Stimulated activated CD4-positive, alpha-beta T cell treated with anti-CD3 and anti-CD28 coated beads, Interleukin-2, amount 100 ng/mL, for 4 hours (primary cell): ENCODE data around the gene SPRTN.

Experiments
- DNase-seq: peaks from one replicate; pipeline ENCODE4 v3.0.0-alpha.2; 2020; ENCODE audit warnings: low read depth

SPRTN gene

GRCh38 chr1:231382426-231382825, 44.3 kb downstream of the SPRTN start:
- no peak for DNase-seq

GRCh38 chr1:231383159-231383860, 45.2 kb downstream of the SPRTN start:
- no peak for DNase-seq

- no peak for DNase-seq
Measured at GRCh38 chr1:231384696-231385415, 46.8 kb downstream of the SPRTN start.

GRCh38 chr1:231385416-231385748, 47.3 kb downstream of the SPRTN start:
- no peak for DNase-seq

GRCh38 chr1:231386466-231386865, 48.4 kb downstream of the SPRTN start:
- no peak for DNase-seq

GRCh38 chr1:231387770-231388669, 49.9 kb downstream of the SPRTN start:
- no peak for DNase-seq

- DNase-seq = no peak
Measured at GRCh38 chr1:231390071-231390470, 52.0 kb downstream of the SPRTN start.

GRCh38 chr1:231392389-231393131, 54.5 kb downstream of the SPRTN start:
- no peak for DNase-seq

GRCh38 chr1:231393668-231394067, 55.6 kb downstream of the SPRTN start:
- DNase-seq = no peak

- DNase-seq = no peak
Measured at GRCh38 chr1:231395076-231395997, 57.2 kb downstream of the SPRTN start.

- DNase-seq = no peak
Measured at GRCh38 chr1:231395998-231396390, 57.9 kb downstream of the SPRTN start.

GRCh38 chr1:231396643-231397042, 58.5 kb downstream of the SPRTN start:
- no peak for DNase-seq

GRCh38 chr1:231397886-231398671, 60.0 kb downstream of the SPRTN start:
- DNase-seq = no peak

- no peak for DNase-seq
Measured at GRCh38 chr1:231401478-231401877, 63.4 kb downstream of the SPRTN start.

- DNase-seq = no peak
Measured at GRCh38 chr1:231404318-231404717, 66.2 kb downstream of the SPRTN start.
